Fibroblast of lung (primary cell): ENCODE measurements around the gene TMEM52. TPM values are rescaled to one million over a fixed set of nuclear protein-coding genes. Genes with fewer than 3 reads are reported as not detected.
"Not testable (repeated sequence)": the region's sequence is repeated elsewhere in the genome, so short reads cannot be mapped to it uniquely, and the experiment has no call there.

ENCODE experiments used
- DNase-seq, 2 donors: peaks; one replicate each; pipeline versions ENCODE4 v3.0.0 to v3.0.0-alpha.2; 2010; ENCODE audit warnings: low read depth in 2 of 2
- H2AFZ ChIP-seq: 2 replicates; pipeline ENCODE4 v1.5.1; 2012; ENCODE audit warnings: low read length, control low read depth, inconsistent platforms
- H3K27ac ChIP-seq: 2 replicates; pipeline ENCODE4 v1.5.1; 2011; ENCODE audit warnings: low read length, control low read depth; ENCODE audit not compliant: insufficient read depth
- H3K27me3 ChIP-seq: 2 replicates; pipeline ENCODE4 v1.5.1; 2011; ENCODE audit warnings: mild to moderate bottlenecking, low read length; ENCODE audit not compliant: control insufficient read depth, insufficient read depth
- H3K36me3 ChIP-seq: 2 replicates; pipeline ENCODE4 v1.5.1; 2011; ENCODE audit warnings: low read length; ENCODE audit not compliant: control insufficient read depth, insufficient read depth
- H3K4me1 ChIP-seq: 2 replicates; pipeline ENCODE4 v1.5.1; 2011; ENCODE audit warnings: low read length; ENCODE audit not compliant: control insufficient read depth, insufficient read depth; ENCODE audit errors: extremely low read depth
- H3K4me2 ChIP-seq: 2 replicates; pipeline ENCODE4 v1.5.1; 2011; ENCODE audit warnings: low read length, control low read depth; ENCODE audit not compliant: insufficient read depth; ENCODE audit errors: extremely low read depth
- H3K4me3 ChIP-seq, 4 experiments: fragments of 200-600 bp in 1 of 4; sonication (generic) in 1 of 4; replicated peaks in 1 of 4; 2 replicates each; pipeline ENCODE4 v1.5.1; 2011 to 2016; ENCODE audit warnings: low read length in 4 of 4, low read depth in 3 of 4, mild to moderate bottlenecking in 3 of 4, control low read depth in 2 of 4, inconsistent platforms in 1 of 4, mixed read lengths in 1 of 4; ENCODE audit not compliant: insufficient read depth in 1 of 4; ENCODE audit errors: control extremely low read depth in 1 of 4
- H3K79me2 ChIP-seq: 2 replicates; pipeline ENCODE4 v1.5.1; 2012; ENCODE audit warnings: mild to moderate bottlenecking, low read length, inconsistent platforms; ENCODE audit not compliant: control insufficient read depth, insufficient read depth
- H3K9ac ChIP-seq: 2 replicates; pipeline ENCODE4 v1.5.1; 2011; ENCODE audit warnings: mild to moderate bottlenecking, low read length, control low read depth; ENCODE audit not compliant: insufficient read depth
- H3K9me3 ChIP-seq: 2 replicates; pipeline ENCODE4 v1.5.1; 2012; ENCODE audit warnings: low read depth, low read length; ENCODE audit not compliant: control insufficient read depth, insufficient read depth
- H4K20me1 ChIP-seq: 2 replicates; pipeline ENCODE4 v1.5.1; 2011; ENCODE audit warnings: low read length; ENCODE audit not compliant: control insufficient read depth, insufficient read depth; ENCODE audit errors: extremely low read depth
- EZH2 ChIP-seq: IDR thresholded peaks from 2 replicates; pipeline ENCODE4 v1.5.1; 2012; ENCODE audit warnings: low read length, control low read depth, mild to moderate bottlenecking; ENCODE audit errors: missing control alignments
- polyA plus RNA-seq, 2 donors: library from polyadenylated mRNA; depleted of rRNA in 1 of 2; stranded (reverse) in 1 of 2; unstranded in 1 of 2; fragments of >200 nt; gene quantifications; 2 replicates each; pipeline ENCODE4 v1.2.1, GENCODE V29; 2011 to 2012; ENCODE audit warnings: missing spikeins in 1 of 2
- total RNA-seq: library from RNA; depleted of rRNA; stranded (reverse); fragments of >200 nt; gene quantifications from 2 replicates; pipeline ENCODE4 v1.2.1, GENCODE V29; 2014
- TF ChIP-seq, protein P1 (sequence below), 2 donors: IDR thresholded peaks in 1 of 2; conservative IDR thresholded peaks in 1 of 2; 1 replicate in 1 of 2; 2 replicates in 1 of 2; pipeline ENCODE4 v1.5.1; 2011 to 2012; ENCODE audit warnings: low read length in 2 of 2, control low read depth in 1 of 2, inconsistent platforms in 1 of 2, low read depth in 1 of 2, mild to moderate bottlenecking in 1 of 2

The TMEM52 gene
- total and polyA plus RNA-seq, 2 donors (not counting 1 experiment from before 2014, with no cell fraction given): 0.17 to 0.42 TPM

DNA sequence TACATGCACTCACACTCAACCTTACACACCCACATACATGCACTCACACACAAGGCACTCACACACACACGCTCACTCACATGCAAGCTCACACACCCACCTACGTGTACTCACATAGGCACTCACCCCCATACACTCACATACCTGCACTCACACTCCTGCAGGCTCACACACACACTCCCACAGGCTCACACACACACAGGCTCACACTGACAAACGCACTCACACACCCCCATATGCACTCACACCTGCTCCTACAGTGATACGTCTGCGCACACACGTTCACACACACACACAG, 19.1 kb upstream of the TMEM52 start:
- H3K79me2 ChIP-seq: no peaks in the 10 kb centered on the region
- TF ChIP-seq, protein P1, sequence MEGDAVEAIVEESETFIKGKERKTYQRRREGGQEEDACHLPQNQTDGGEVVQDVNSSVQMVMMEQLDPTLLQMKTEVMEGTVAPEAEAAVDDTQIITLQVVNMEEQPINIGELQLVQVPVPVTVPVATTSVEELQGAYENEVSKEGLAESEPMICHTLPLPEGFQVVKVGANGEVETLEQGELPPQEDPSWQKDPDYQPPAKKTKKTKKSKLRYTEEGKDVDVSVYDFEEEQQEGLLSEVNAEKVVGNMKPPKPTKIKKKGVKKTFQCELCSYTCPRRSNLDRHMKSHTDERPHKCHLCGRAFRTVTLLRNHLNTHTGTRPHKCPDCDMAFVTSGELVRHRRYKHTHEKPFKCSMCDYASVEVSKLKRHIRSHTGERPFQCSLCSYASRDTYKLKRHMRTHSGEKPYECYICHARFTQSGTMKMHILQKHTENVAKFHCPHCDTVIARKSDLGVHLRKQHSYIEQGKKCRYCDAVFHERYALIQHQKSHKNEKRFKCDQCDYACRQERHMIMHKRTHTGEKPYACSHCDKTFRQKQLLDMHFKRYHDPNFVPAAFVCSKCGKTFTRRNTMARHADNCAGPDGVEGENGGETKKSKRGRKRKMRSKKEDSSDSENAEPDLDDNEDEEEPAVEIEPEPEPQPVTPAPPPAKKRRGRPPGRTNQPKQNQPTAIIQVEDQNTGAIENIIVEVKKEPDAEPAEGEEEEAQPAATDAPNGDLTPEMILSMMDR (conservative IDR thresholded peaks at IDR 0.05 in 1 of 2, IDR thresholded peaks at IDR 0.05 in 1 of 2; ENCODE audit: low read depth in 1 of 2, low read length in 2 of 2): no peak
- no peak overlapping the region for H2AFZ ChIP-seq
- no peaks in the 10 kb centered on the region for H3K9me3 ChIP-seq
- DNase-seq: no peak
- no peaks in the 10 kb centered on the region for H3K4me1 ChIP-seq
- H3K4me2 ChIP-seq: no peak overlapping the region
- no peak overlapping the region for H3K27ac ChIP-seq
- no peak overlapping the region for H3K4me3 ChIP-seq
- no peaks in the 10 kb centered on the region for H3K27me3 ChIP-seq
- H4K20me1 ChIP-seq: no peaks in the 10 kb centered on the region
- no peak overlapping the region for H3K9ac ChIP-seq
- no peaks in the 10 kb centered on the region for H3K36me3 ChIP-seq

DNA sequence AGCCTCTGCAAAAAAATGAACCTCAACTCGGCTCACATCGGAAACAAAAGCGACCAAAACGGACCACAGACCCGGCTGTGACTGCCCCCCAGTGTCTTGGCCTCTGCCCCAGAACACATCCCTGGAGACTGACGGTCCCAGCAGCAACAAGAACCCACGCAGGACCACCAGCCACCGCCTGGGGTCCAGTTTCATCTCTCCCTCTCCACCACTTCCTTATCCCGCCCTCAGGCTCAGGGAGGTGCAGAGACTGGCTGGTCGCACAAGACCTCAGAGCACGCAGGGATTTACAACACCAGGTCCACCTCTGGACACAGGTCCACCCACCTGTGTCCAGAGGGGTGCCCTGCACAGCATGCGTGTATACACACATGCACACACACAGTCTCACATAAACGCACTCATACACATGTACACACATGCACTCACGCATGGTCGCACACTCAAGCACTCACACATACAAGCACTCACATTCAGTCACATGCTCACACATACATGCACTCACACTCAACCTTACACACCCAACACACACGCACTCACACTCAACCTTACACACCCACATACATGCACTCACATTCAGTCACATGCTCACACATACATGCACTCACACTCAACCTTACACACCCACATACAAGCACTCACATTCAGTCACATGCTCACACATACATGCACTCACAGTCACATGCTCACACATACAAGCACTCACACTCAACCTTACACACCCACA, 18.6 kb upstream of the TMEM52 start:
- no peaks in the 10 kb centered on the region for H4K20me1 ChIP-seq
- no peak for DNase-seq

GRCh38 chr1:1937061-1937460, 18.0 kb upstream of the TMEM52 start:
- no peak overlapping the region for H3K4me3 ChIP-seq
- no peak overlapping the region for H3K9ac ChIP-seq
- no peaks in the 10 kb centered on the region for H3K9me3 ChIP-seq
- H3K79me2 ChIP-seq: no peaks in the 10 kb centered on the region
- H3K27me3 ChIP-seq: no peaks in the 10 kb centered on the region
- H2AFZ ChIP-seq: no peak overlapping the region
- TF ChIP-seq, protein P1 (conservative IDR thresholded peaks at IDR 0.05 in 1 of 2, IDR thresholded peaks at IDR 0.05 in 1 of 2; ENCODE audit: low read depth in 1 of 2, low read length in 2 of 2): no peak
- no peak for TF ChIP-seq EZH2
- H3K4me2 ChIP-seq: no peak overlapping the region
- no peaks in the 10 kb centered on the region for H4K20me1 ChIP-seq
- no peak overlapping the region for H3K27ac ChIP-seq
- no peaks in the 10 kb centered on the region for H3K4me1 ChIP-seq
- no peak for DNase-seq
- no peaks in the 10 kb centered on the region for H3K36me3 ChIP-seq

More for the DNA sequence above, 18.6 kb upstream of the TMEM52 start:
- Histone ChIP-seq H3K27ac (no peak overlapping the region), H3K4me1 (no peaks in the 10 kb centered on the region), H3K4me3 (no peak overlapping the region), H3K9ac (no peak overlapping the region), H2AFZ (no peak overlapping the region), H3K27me3 (no peaks in the 10 kb centered on the region), H3K79me2 (no peaks in the 10 kb centered on the region), H3K9me3 (no peaks in the 10 kb centered on the region), H3K4me2 (no peak overlapping the region), H3K36me3 (no peaks in the 10 kb centered on the region)
- no peak for TF ChIP-seq EZH2
- TF ChIP-seq, protein P1 (conservative IDR thresholded peaks at IDR 0.05 in 1 of 2, IDR thresholded peaks at IDR 0.05 in 1 of 2; ENCODE audit: low read depth in 1 of 2, low read length in 2 of 2): no peak

DNA sequence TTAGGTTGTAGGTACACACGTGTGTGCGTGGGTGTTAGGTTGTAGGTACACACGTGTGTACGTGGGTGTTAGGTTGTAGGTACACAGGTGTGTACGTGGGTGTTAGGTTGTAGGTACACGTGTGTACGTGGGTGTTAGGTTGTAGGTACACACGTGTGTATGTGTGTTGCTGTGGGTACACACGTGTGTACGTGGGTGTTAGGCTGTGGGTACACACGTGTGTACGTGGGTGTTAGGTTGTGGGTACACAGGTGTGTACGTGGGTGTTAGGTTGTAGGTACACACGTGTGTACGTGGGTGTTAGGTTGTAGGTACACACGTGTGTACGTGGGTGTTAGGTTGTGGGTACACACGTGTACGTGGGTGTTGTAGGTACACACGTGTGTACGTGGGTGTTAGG, 15.8 kb upstream of the TMEM52 start:
- not testable (repeated sequence) for H3K4me1 ChIP-seq, H2AFZ ChIP-seq, H3K36me3 ChIP-seq, DNase-seq, H3K27me3 ChIP-seq, H3K9me3 ChIP-seq, H3K79me2 ChIP-seq, H3K9ac ChIP-seq, H3K4me3 ChIP-seq, H3K4me2 ChIP-seq, H4K20me1 ChIP-seq, H3K27ac ChIP-seq
